Measurements from ENCODE around the gene AMOTL2. TPM values are rescaled to one million over a fixed set of nuclear protein-coding genes. Genes with fewer than 3 reads are reported as not detected.
A peak's percentile ranks its signal among the peaks of the same experiment; 100 is the strongest.

The AMOTL2 gene
- total RNA-seq, 4 donors from 2014 or later: 17.9 to 29.9 (median 20.6) TPM

- Histone ChIP-seq H3K27me3 (no peaks in the 10 kb centered on the region), H3K27ac (peak overlapping the region; percentile 66 to 83 (median 81)), H3K36me3 (no peaks in the 10 kb centered on the region), H3K4me3 (peak overlapping the region; percentile 55 to 69 (median 61)), H3K4me1 (peaks cover 35 to 48% of the 10 kb centered on the region in 2 donors), H3K9me3 (no peaks in the 10 kb centered on the region)
- TF ChIP-seq CTCF (IDR thresholded peaks at IDR 0.05 in 4 of 5, conservative IDR thresholded peaks at IDR 0.05 in 1 of 5) (peak in 2 of 5 experiments; percentile 38 to 57), POLR2A (IDR thresholded peaks at IDR 0.05) (peak; percentile 12 to 20)
- in situ Hi-C loops (cut with MboI; ENCODE audit: low sequenced_read_pairs in 4 of 4) (no loop called here), intact Hi-C loops (cut with DNase I; ENCODE audit: low total_unique reads) (loop anchor here (1.0 kb wide), 1 partner anchor 65 kb away; no protein-coding TSS in a partner anchor)
- ATAC-seq (peak; percentile 62 to 64), DNase-seq (peak in 1 of 2 donors; percentile 68)
These were observed 61.1 kb downstream of the AMOTL2 start for GRCh38 chr3:134312873-134313846.

GRCh38 chr3:134312072-134312872, 62.0 kb downstream of the AMOTL2 start:
- ATAC-seq: no peak
- Histone ChIP-seq H3K4me3 (no peak overlapping the region), H3K36me3 (no peaks in the 10 kb centered on the region), H3K27ac (peak overlapping the region; percentile 66 to 83 (median 81)), H3K9me3 (no peaks in the 10 kb centered on the region), H3K27me3 (no peaks in the 10 kb centered on the region), H3K4me1 (peaks cover 37 to 48% of the 10 kb centered on the region in 2 donors)
- intact Hi-C loops (cut with DNase I; ENCODE audit: low total_unique reads) (no loop called here), in situ Hi-C loops (cut with MboI; ENCODE audit: low sequenced_read_pairs in 4 of 4) (no loop called here)
- TF ChIP-seq CTCF (IDR thresholded peaks at IDR 0.05 in 4 of 5, conservative IDR thresholded peaks at IDR 0.05 in 1 of 5) (peak in 1 of 5 experiments; percentile 13), POLR2A (IDR thresholded peaks at IDR 0.05) (no peak)
- DNase-seq: no peak

- Histone ChIP-seq H3K4me3 (no peak overlapping the region), H3K27me3 (no peaks in the 10 kb centered on the region), H3K9me3 (no peaks in the 10 kb centered on the region), H3K36me3 (no peaks in the 10 kb centered on the region), H3K4me1 (peaks cover 37 to 48% of the 10 kb centered on the region in 2 donors), H3K27ac (peak overlapping the region in 3 of 4 donors; percentile 80 to 83 (median 82))
- DNase-seq (no peak), ATAC-seq (no peak)
- TF ChIP-seq POLR2A (IDR thresholded peaks at IDR 0.05) (no peak), CTCF (IDR thresholded peaks at IDR 0.05 in 4 of 5, conservative IDR thresholded peaks at IDR 0.05 in 1 of 5) (no peak)
- in situ Hi-C loops (cut with MboI; ENCODE audit: low sequenced_read_pairs in 4 of 4): no loop called here
- intact Hi-C loops (cut with DNase I; ENCODE audit: low total_unique reads): no loop called here
These were observed 62.6 kb downstream of the AMOTL2 start for GRCh38 chr3:134311693-134312071.

GRCh38 chr3:134311265-134311664, 63.0 kb downstream of the AMOTL2 start:
- Histone ChIP-seq H3K27ac (peak overlapping the region in 3 of 4 donors; percentile 80 to 83 (median 82)), H3K27me3 (no peaks in the 10 kb centered on the region), H3K36me3 (no peaks in the 10 kb centered on the region), H3K4me1 (peaks cover 34 to 43% of the 10 kb centered on the region in 2 donors), H3K4me3 (no peak overlapping the region), H3K9me3 (no peaks in the 10 kb centered on the region)
- in situ Hi-C loops (cut with MboI; ENCODE audit: low sequenced_read_pairs in 4 of 4): no loop called here
- DNase-seq (no peak), ATAC-seq (no peak)
- intact Hi-C loops (cut with DNase I; ENCODE audit: low total_unique reads): no loop called here
- no peak for TF ChIP-seq POLR2A (IDR thresholded peaks at IDR 0.05)
- TF ChIP-seq CTCF (IDR thresholded peaks at IDR 0.05 in 4 of 5, conservative IDR thresholded peaks at IDR 0.05 in 1 of 5): no peak
